HL-60/S4 treated with retinoic acid at 250 ng/mL for 4 days and 3 days (cell line): ENCODE data around the gene ABCG1.
"Not testable (repeated sequence)": the region's sequence is repeated elsewhere in the genome, so short reads cannot be mapped to it uniquely, and the experiment has no call there.

Experiments used
- in situ Hi-C: fragments of 300-500 bp; cut with MboI; formaldehyde crosslinking; loops from 2 replicates; pipeline ENCODE4 v1.7.0; 2022; ENCODE audit warnings: low sequenced_read_pairs

Gene ABCG1

GRCh38 chr21:42218836-42219605 is at the start of gene ABCG1:
TSS of gene ABCG1 (plus strand) at chr21:42219140. CDS start at chr21:42219263, 123 bp downstream.
- in situ Hi-C loops: no loop called here

GRCh38 chr21:42169758-42170157 is 49.2 kb upstream of the ABCG1 start:
- in situ Hi-C loops: no loop called here

- in situ Hi-C loops: no loop called here
Observed at GRCh38 chr21:42171091-42172053, 47.6 kb upstream of the ABCG1 start.

GRCh38 chr21:42172596-42173483 is 46.1 kb upstream of the ABCG1 start:
- in situ Hi-C loops: no loop called here

- in situ Hi-C loops: no loop called here
Observed at GRCh38 chr21:42174173-42174572, 44.8 kb upstream of the ABCG1 start.

- in situ Hi-C loops: no loop called here
Observed at GRCh38 chr21:42175110-42175710, 43.7 kb upstream of the ABCG1 start.

- in situ Hi-C loops: no loop called here
Observed at GRCh38 chr21:42176859-42177258, 42.1 kb upstream of the ABCG1 start.

GRCh38 chr21:42179316-42179715 is 39.6 kb upstream of the ABCG1 start:
- in situ Hi-C loops: no loop called here

GRCh38 chr21:42180001-42180400 is 38.9 kb upstream of the ABCG1 start:
- in situ Hi-C loops: not testable (repeated sequence)

GRCh38 chr21:42182713-42183371 is 36.1 kb upstream of the ABCG1 start:
- in situ Hi-C loops: no loop called here

GRCh38 chr21:42183374-42184266 is 35.3 kb upstream of the ABCG1 start:
- in situ Hi-C loops: no loop called here

GRCh38 chr21:42186591-42186990 is 32.3 kb upstream of the ABCG1 start:
- in situ Hi-C loops: no loop called here

- in situ Hi-C loops: no loop called here
Observed at GRCh38 chr21:42187976-42188653, 30.8 kb upstream of the ABCG1 start.

- in situ Hi-C loops: no loop called here
Observed at GRCh38 chr21:42188663-42189062, 30.3 kb upstream of the ABCG1 start.

- in situ Hi-C loops: no loop called here
Observed at GRCh38 chr21:42189431-42189830, 29.5 kb upstream of the ABCG1 start.

GRCh38 chr21:42189860-42190485 is 29.0 kb upstream of the ABCG1 start:
- in situ Hi-C loops: no loop called here

- in situ Hi-C loops: no loop called here
Observed at GRCh38 chr21:42190486-42190863, 28.5 kb upstream of the ABCG1 start.

GRCh38 chr21:42191064-42191463 is 27.9 kb upstream of the ABCG1 start:
- in situ Hi-C loops: no loop called here
